ENCODE results near the gene GNAQ. TPM values are rescaled to one million over a fixed set of nuclear protein-coding genes. Genes with fewer than 3 reads are reported as not detected.

GNAQ gene
- total RNA-seq, 1 experiment from 2014 or later, result 48.6 TPM

- no peak overlapping the region for H3T11ph ChIP-seq (ENCODE audit: low read length)
- peaks cover 3% of the 10 kb centered on the region for H3K79me1 ChIP-seq (ENCODE audit: insufficient read depth, low read depth, low read length, poor library complexity, severe bottlenecking)
- H3K23me2 ChIP-seq (ENCODE audit: insufficient read length, low read depth, low read length, poor library complexity, severe bottlenecking), result no peaks in the 10 kb centered on the region
- peaks cover 2% of the 10 kb centered on the region; the same call in 1 of the 2 replicates for H3K79me2 ChIP-seq (ENCODE audit: insufficient read depth, low read length)
- H3K18ac ChIP-seq (ENCODE audit: insufficient read length, low read depth, low read length), result no peak overlapping the region
- no peak overlapping the region for H2BK5ac ChIP-seq (ENCODE audit: insufficient read length, low read length)
- no peaks in the 10 kb centered on the region for H3K9me3 ChIP-seq (ENCODE audit: control insufficient read depth, low read depth, low read length)
- H2BK20ac ChIP-seq (ENCODE audit: low read depth, low read length, poor library complexity, severe bottlenecking), result no peak overlapping the region
- no peak overlapping the region for H3K23ac ChIP-seq (ENCODE audit: insufficient read length, low read depth, low read length)
- H3K56ac ChIP-seq (ENCODE audit: insufficient read length, low read depth, low read length), result no peak overlapping the region
- H2AFZ ChIP-seq (ENCODE audit: low read length), result no peak overlapping the region
- H4K91ac ChIP-seq (ENCODE audit: insufficient read length, low read depth, low read length), result no peak overlapping the region
- no peaks in the 10 kb centered on the region for H3K27me3 Mint-ChIP-seq (ENCODE audit: low read depth)
- no peaks in the 10 kb centered on the region for H3K9me3 Mint-ChIP-seq
- H3K4me2 ChIP-seq (ENCODE audit: insufficient read depth, insufficient read length, low read length), result no peak overlapping the region
- H3K36me3 Mint-ChIP-seq (ENCODE audit: insufficient read depth in 1 of 3, low read depth in 3 of 3), result no peaks in the 10 kb centered on the region
- H2BK12ac ChIP-seq (ENCODE audit: insufficient read length, low read depth, low read length), result no peak overlapping the region
- no peak overlapping the region for H3K27ac ChIP-seq (ENCODE audit: insufficient read length, low read depth, low read length)
- no peak overlapping the region for H2AK5ac ChIP-seq (ENCODE audit: insufficient read length, low read length)
- no peak overlapping the region for H2BK120ac ChIP-seq (ENCODE audit: low read depth, low read length, poor library complexity, severe bottlenecking)
- H4K20me1 ChIP-seq (ENCODE audit: control insufficient read depth, insufficient read depth, insufficient read length), result peaks cover 2% of the 10 kb centered on the region
- no peaks in the 10 kb centered on the region for H3K4me1 Mint-ChIP-seq
- no peak overlapping the region for H4K5ac ChIP-seq (ENCODE audit: insufficient read length, low read depth, low read length)
- H4K8ac ChIP-seq (replicated peaks; ENCODE audit: insufficient read length, low read depth, low read length), result no peak overlapping the region
- H3K9ac ChIP-seq (ENCODE audit: extremely low read depth, insufficient read length, low read length), result no peak overlapping the region
- DNase-seq, result no peak
- no peak for TF ChIP-seq CTCF (conservative IDR thresholded peaks at IDR 0.05)
- H2BK15ac ChIP-seq (ENCODE audit: low read depth, low read length), result no peak overlapping the region
- H3K14ac ChIP-seq (ENCODE audit: insufficient read depth, low read length), result no peak overlapping the region
- H3K4me3 Mint-ChIP-seq, result no peak overlapping the region
- H3K4ac ChIP-seq (ENCODE audit: low read depth, low read length), result no peak overlapping the region
- H3K4me1 ChIP-seq (ENCODE audit: insufficient read depth, low read length), result no peaks in the 10 kb centered on the region
- no peak overlapping the region for H3K27ac Mint-ChIP-seq
- no peaks in the 10 kb centered on the region for H3K27me3 ChIP-seq (ENCODE audit: insufficient read depth, low read length)
- WGBS (ENCODE audit: extremely low coverage, insufficient read length, low lambda C conversion rate), result no CpG with 5 or more reads among the region's 1 CpG
Measured at GRCh38 chr9:77831781-77832180, 199.8 kb downstream of the GNAQ start.
